Astrocyte of the spinal cord (primary cell): ENCODE measurements around the gene PIK3CA.

Source experiments
- DNase-seq: peaks from one replicate; pipeline ENCODE4 v3.0.0; 2011; ENCODE audit warnings: low read depth, low spot score
- H3K4me3 ChIP-seq: 2 replicates; pipeline ENCODE4 v1.5.1; 2011; ENCODE audit warnings: low read depth, mild to moderate bottlenecking, low read length, moderate library complexity
- CTCF ChIP-seq: IDR thresholded peaks from 2 replicates; pipeline ENCODE4 v1.5.1; 2012; ENCODE audit warnings: low read depth, mild to moderate bottlenecking, low read length, inconsistent platforms
- in situ Hi-C: cut with HindIII; loops from 2 replicates; pipeline ENCODE4 v1.10.0; 2017; ENCODE audit warnings: low sequenced_read_pairs

Gene PIK3CA

GRCh38 chr3:179151474-179151873 is 3.3 kb downstream of the PIK3CA start:
- in situ Hi-C loops: no loop called here
- H3K4me3 ChIP-seq: no peak overlapping the region
- DNase-seq: no peak
- TF ChIP-seq CTCF: no peak

- no peak for TF ChIP-seq CTCF
- H3K4me3 ChIP-seq: no peak overlapping the region
- DNase-seq: no peak
- in situ Hi-C loops: no loop called here
These were observed 8.0 kb downstream of the PIK3CA start for GRCh38 chr3:179156170-179156569.

GRCh38 chr3:179156775-179157174 is 8.6 kb downstream of the PIK3CA start:
- DNase-seq: no peak
- no peak overlapping the region for H3K4me3 ChIP-seq
- in situ Hi-C loops: no loop called here
- TF ChIP-seq CTCF: no peak

- in situ Hi-C loops: no loop called here
- no peak overlapping the region for H3K4me3 ChIP-seq
- no peak for DNase-seq
- no peak for TF ChIP-seq CTCF
These were observed 10.3 kb downstream of the PIK3CA start for GRCh38 chr3:179158336-179159039.

- no peak for TF ChIP-seq CTCF
- DNase-seq: no peak
- in situ Hi-C loops: no loop called here
- H3K4me3 ChIP-seq: no peak overlapping the region
These were observed 15.3 kb downstream of the PIK3CA start for GRCh38 chr3:179163503-179163902.

GRCh38 chr3:179164857-179165256 is 16.7 kb downstream of the PIK3CA start:
- in situ Hi-C loops: no loop called here
- no peak for DNase-seq
- no peak overlapping the region for H3K4me3 ChIP-seq
- TF ChIP-seq CTCF: no peak
